Ovary (tissue), 9 donors: Measurements from ENCODE around the gene PIAS4. TPM values are rescaled to one million over a fixed set of nuclear protein-coding genes. Genes with fewer than 3 reads are reported as not detected.
"Not testable (repeated sequence)": the region's sequence is repeated elsewhere in the genome, so short reads cannot be mapped to it uniquely, and the experiment has no call there.

Source experiments
- DNase-seq, 5 donors: peaks; one replicate each; pipeline ENCODE4 v3.0.0-alpha.2; 2019 to 2020
- H3K27ac ChIP-seq, 2 donors: fragments of 200-600 bp; one replicate each; pipeline versions ENCODE4 v1.5.1 to v1.8.0; 2019 to 2022
- H3K27me3 ChIP-seq: fragments of 200-600 bp; one replicate; pipeline ENCODE4 v1.8.0; 2022
- H3K36me3 ChIP-seq: fragments of 200-600 bp; sonication (generic); one replicate; pipeline ENCODE4 v1.5.1; 2019
- H3K4me1 ChIP-seq: one replicate; pipeline ENCODE4 v1.8.1; 2013; ENCODE audit warnings: mild to moderate bottlenecking, moderate library complexity; ENCODE audit not compliant: insufficient read depth
- H3K4me3 ChIP-seq: fragments of 200-600 bp; sonication (generic); one replicate; pipeline ENCODE4 v1.5.1; 2017
- H3K9me3 ChIP-seq, 2 donors: fragments of 200-600 bp in 1 of 2; sonication (generic) in 1 of 2; one replicate each; pipeline versions ENCODE4 v1.5.1 to v1.8.1; 2013 to 2019; ENCODE audit warnings: mild to moderate bottlenecking in 1 of 2, moderate library complexity in 1 of 2
- EP300 ChIP-seq: sonication (generic); formaldehyde crosslinking; IDR thresholded peaks from one replicate; pipeline ENCODE4 v1.6.1; 2017; ENCODE audit warnings: antibody characterized with exemption
- POLR2A ChIP-seq: fragments of 450-650 bp; IDR thresholded peaks from one replicate; pipeline ENCODE4 v1.6.1; 2017; ENCODE audit warnings: antibody characterized with exemption, mild to moderate bottlenecking, moderate library complexity
- WGBS, 3 donors: extraction: QIAGEN DNeasy Blood & Tissue Kit in 1 of 3; methylation state at CpG; one replicate each; pipeline versions ENCODE4 v1.1.5 to v1.1.7; 2013 to 2017; 5-methylcytosine and 5-hydroxymethylcytosine counted together
- intact Hi-C, 4 donors: fragments of 100-400 bp; cut with DNase I; formaldehyde crosslinking; loops; one replicate each; pipeline versions ENCODE4 v1.11.0 to v1.15.1; 2022 to 2023
- polyA plus RNA-seq, 2 donors: library from polyadenylated mRNA; stranded (reverse); fragments of 200-250 nt in 1 of 2; fragments of 350-450 nt in 1 of 2; fragmentation: Illumina TruSeq in 1 of 2; extraction: RNeasy Lipid Tissue Mini Kit (QIAGEN cat#74804) in 1 of 2; gene quantifications; one replicate each; pipeline ENCODE4 v1.2.3, GENCODE V29; 2013 to 2014
- total RNA-seq, 7 donors: library from RNA; depleted of rRNA in 2 of 7; stranded (reverse); fragments of >200 nt in 2 of 7; fragmentation: NEBNext Ultra II Directional in 3 of 7; extraction: Animal tissue kit (Norgen Biotek cat#: 25700) in 3 of 7; gene quantifications; one replicate each; pipeline versions ENCODE4 v1.1.0 to v1.2.4, GENCODE V29; 2016 to 2023
- TF ChIP-seq, protein P1 (sequence below), 3 donors: fragments of 450-650 bp in 2 of 3; fragments of 200-600 bp in 1 of 3; IDR thresholded peaks; one replicate each; pipeline versions ENCODE4 v1.5.1 to v1.8.0; 2016 to 2022; ENCODE audit warnings: antibody characterized with exemption in 3 of 3, mild to moderate bottlenecking in 1 of 3
- donor health status: DM: no; HTN: no; CAD: no; lungs with moderate emphysema.
- donor health status: DM: no; HTN: no; CAD: no.
- donor health status: Bipolar disorder and iron deficiency.
- donor health status: DM: yes; HTN: yes; CAD: no.
- donor health status: DM: no; HTN: no; CAD: no.
- donor health status: DM: yes; HTN: yes; CAD: no.

Gene PIAS4
- total and polyA plus RNA-seq, 9 donors = 5.2 to 29.7 (median 21.3) TPM

DNA sequence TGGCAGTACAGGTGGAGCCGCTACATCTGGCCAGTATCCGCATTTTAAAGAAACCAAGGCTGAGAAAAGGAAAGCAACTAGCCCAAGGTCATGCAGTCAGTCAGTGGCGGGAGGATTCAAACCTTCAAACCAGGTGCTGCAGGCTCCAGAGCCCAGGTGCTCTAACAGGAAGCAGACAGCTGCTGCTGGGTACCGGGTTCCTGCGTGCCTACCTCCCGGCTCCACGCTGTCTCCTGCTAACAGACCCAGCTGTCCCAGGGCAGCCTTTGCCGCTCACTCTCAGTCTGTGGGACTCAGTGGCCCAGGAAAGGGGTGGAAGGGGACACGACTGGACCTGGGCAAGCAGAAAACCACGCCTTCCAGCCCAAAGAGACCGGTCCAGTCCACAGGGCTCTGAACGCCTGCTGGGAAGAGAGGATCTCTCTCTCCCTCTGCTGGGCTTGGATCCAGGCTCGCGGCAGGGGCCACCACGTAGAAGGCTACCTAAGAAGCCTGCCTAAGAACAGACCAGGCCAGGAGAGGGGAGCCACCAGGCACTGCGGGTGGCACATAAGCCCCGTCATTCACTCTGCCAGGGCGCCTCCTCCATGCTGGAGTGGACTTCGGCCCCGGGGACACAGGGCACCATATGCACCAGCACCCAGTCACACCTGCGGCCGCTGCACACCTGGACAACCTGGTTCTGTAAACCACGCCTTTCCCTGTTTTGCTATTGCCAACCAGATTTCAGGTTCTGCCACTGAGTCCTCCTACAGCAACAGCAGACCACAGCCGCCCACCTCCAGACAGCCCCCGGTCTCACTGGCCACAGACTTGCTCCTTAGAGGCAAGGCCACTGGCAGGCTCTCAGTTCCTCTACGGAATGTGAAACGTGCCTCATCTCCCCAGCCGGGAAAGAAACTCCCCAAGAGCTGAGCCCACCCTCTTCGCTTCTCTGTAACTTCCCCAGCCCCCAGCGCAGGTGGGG is 41.2 kb upstream of the PIAS4 start:
- TF ChIP-seq, protein P1, sequence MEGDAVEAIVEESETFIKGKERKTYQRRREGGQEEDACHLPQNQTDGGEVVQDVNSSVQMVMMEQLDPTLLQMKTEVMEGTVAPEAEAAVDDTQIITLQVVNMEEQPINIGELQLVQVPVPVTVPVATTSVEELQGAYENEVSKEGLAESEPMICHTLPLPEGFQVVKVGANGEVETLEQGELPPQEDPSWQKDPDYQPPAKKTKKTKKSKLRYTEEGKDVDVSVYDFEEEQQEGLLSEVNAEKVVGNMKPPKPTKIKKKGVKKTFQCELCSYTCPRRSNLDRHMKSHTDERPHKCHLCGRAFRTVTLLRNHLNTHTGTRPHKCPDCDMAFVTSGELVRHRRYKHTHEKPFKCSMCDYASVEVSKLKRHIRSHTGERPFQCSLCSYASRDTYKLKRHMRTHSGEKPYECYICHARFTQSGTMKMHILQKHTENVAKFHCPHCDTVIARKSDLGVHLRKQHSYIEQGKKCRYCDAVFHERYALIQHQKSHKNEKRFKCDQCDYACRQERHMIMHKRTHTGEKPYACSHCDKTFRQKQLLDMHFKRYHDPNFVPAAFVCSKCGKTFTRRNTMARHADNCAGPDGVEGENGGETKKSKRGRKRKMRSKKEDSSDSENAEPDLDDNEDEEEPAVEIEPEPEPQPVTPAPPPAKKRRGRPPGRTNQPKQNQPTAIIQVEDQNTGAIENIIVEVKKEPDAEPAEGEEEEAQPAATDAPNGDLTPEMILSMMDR (IDR thresholded peaks at IDR 0.05) = no peak
- TF ChIP-seq POLR2A = no peak
- no peak for TF ChIP-seq EP300
- Histone ChIP-seq H3K36me3 (no peaks in the 10 kb centered on the region), H3K4me3 (no peak overlapping the region), H3K27ac (no peak overlapping the region), H3K27me3 (no peaks in the 10 kb centered on the region), H3K4me1 (peaks cover 11% of the 10 kb centered on the region), H3K9me3 (no peaks in the 10 kb centered on the region)
- intact Hi-C loops = no loop called here
- 67 to 72% (median 69%) methylated on average over 27 to 30 of the region's 30 CpGs for WGBS, 3 donors
- DNase-seq = peak in 3 of 5 donors; percentile 26 to 44 (median 31)

DNA sequence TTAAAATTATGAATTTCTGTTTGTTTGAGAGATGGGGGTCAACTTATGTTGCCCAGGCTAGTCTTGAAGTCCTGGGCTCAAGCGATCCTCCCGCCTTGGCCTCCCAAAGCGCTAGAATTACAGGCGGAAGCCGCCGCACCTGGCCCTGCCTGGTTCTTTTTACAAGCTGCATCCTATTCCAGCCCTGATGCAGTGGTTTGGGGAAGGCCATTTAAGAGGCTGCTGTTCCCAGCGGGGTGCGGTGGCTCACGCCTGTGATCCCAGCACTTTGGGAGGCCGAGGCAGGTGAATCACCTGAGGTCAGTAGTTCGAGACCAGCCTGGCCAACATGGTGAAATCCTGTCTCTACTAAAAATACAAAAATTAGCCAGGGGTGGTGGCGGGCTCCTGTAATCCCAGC is 39.6 kb upstream of the PIAS4 start:
- H3K27me3 ChIP-seq, H3K36me3 ChIP-seq, intact Hi-C loops, H3K4me3 ChIP-seq, H3K9me3 ChIP-seq: not testable (repeated sequence)
- Histone ChIP-seq H3K27ac (peak overlapping the region in 1 of 2 donors; percentile 78), H3K4me1 (peaks cover 11% of the 10 kb centered on the region)
- WGBS, 3 donors = 78 to 84% (median 83%) methylated on average over 12 of the region's 12 CpGs
- peak in 4 of 5 donors; percentile 24 to 47 (median 37) for DNase-seq

DNA sequence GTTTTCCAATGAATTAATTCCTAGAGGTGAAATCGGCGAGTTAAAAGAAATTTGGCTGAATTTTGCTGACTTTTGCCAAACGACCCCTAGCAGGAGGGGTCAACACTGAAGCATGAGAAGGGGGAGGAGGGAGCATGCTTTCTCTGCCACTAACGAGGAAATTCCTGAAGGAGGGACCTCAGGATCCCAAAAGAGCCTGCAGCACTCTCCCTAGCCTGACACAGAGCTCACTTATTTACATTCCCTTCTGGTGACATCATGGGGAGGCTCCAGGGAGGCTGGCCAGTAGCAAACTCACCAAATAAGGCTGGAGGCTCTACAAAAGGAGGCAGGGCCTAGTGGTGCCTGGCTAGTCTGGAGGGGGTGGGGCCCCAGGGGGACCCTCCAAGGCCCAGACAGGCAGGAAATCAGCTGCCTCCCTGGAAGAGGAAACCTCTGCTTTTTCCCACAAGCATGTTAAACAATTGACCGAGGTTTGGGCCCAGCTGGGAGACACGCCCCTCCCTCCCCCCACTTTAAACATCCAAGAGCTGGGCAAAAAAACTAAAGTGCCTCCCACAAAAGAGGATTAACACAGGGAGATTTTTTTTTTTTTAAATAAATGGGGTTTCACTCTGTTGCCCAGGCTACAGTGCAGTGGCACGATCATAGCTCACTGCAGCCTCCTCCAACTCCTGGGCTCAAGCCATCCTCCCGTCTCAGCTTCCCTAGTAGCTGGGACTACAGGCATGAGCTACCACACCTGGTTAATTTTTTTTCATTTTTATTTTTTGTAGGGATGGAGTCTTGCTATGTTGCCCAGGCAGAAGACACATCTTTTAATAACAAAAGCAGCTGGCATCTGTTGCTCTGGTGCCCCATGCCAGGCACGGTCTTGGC is 38.7 kb upstream of the PIAS4 start:
- peak; percentile 21 for TF ChIP-seq EP300
- TF ChIP-seq, protein P1 (IDR thresholded peaks at IDR 0.05) = no peak
- Histone ChIP-seq H3K4me3 (no peak overlapping the region), H3K9me3 (no peaks in the 10 kb centered on the region), H3K4me1 (peaks cover 11% of the 10 kb centered on the region), H3K27ac (peak overlapping the region; percentile 14 to 78), H3K27me3 (no peaks in the 10 kb centered on the region), H3K36me3 (no peaks in the 10 kb centered on the region)
- 3 to 9% (median 6%) methylated on average over 9 of the region's 9 CpGs for WGBS, 3 donors
- DNase-seq = peak; percentile 85 to 91 (median 88)
- intact Hi-C loops = no loop called here

DNA sequence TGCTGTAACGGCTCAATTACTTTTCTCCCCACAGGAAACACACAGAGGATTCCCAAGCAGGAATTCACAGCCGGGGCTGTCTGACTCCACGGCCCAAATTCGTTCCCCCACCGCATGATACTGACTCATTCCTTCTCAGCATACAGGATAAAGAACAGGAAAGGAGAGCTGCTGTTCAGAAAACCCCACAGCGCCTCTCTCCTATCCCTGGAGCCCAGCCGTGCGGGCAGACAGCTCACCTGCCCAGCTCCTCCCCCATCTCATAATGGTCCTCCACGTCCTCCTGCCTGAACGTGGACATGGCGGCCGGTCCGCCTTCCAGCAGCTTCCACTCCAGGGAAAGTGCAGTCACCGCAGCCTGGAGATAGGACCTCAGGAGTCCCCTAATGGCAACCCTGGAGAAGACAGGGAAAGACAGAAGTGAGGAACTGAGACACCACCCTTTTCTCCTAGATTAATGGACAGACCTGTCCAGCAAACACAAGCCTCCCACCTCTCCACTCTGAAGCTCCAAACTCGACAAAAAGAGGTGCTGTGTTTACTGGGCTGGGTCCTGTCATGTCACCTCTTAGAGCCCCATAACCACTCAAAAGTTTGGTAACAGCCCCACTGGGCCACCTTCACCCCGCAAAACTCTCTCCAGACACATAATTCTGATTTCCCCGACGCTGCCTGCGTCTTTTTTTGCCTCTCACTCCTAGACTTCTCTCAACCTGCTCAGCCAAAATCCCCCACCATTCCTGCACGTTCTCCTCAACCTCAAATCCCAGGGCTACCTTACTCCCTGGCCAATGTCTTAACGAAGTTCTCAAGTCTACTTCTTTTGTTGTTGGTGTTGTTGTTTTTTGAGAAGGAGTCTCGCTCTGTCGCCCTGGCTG is 37.9 kb upstream of the PIAS4 start:
- intact Hi-C loops = no loop called here
- Histone ChIP-seq H3K4me1 (peaks cover 11% of the 10 kb centered on the region), H3K27me3 (no peaks in the 10 kb centered on the region), H3K27ac (peak overlapping the region; percentile 78 to 84), H3K36me3 (no peaks in the 10 kb centered on the region), H3K4me3 (peak overlapping the region; percentile 99), H3K9me3 (no peaks in the 10 kb centered on the region)
- peak in 4 of 5 donors; percentile 40 to 55 (median 43) for DNase-seq
- WGBS, 3 donors = 7 to 11% (median 9%) methylated on average over 23 of the region's 23 CpGs
- no peak for TF ChIP-seq POLR2A
